CD4-positive, alpha-beta T cell treated with Interleukin-12 subunit alpha and Interleukin-12 subunit beta, for 1 hour (primary cell): ENCODE results near the gene TMSB15A.
A peak's percentile ranks its signal among the peaks of the same experiment; 100 is the strongest.
"Not testable (repeated sequence)": the region's sequence is repeated elsewhere in the genome, so short reads cannot be mapped to it uniquely, and the experiment has no call there.

ENCODE experiments used
- DNase-seq: peaks from one replicate; pipeline ENCODE4 v3.0.0-alpha.2; 2020

Gene TMSB15A

GRCh38 chrX:102515975-102516941 lies at the start of gene TMSB15A:
Gene TMSB15A, minus strand, starts transcription at chrX:102516739.
- DNase-seq, result peak; percentile 50

- DNase-seq, result no peak
Observed at GRCh38 chrX:102560423-102561068, 44.0 kb upstream of the TMSB15A start.

- no peak for DNase-seq
Observed at GRCh38 chrX:102558607-102559006, 42.1 kb upstream of the TMSB15A start.

- DNase-seq, result no peak
Observed at GRCh38 chrX:102548231-102548630, 31.7 kb upstream of the TMSB15A start.

GRCh38 chrX:102546828-102547493 lies 30.4 kb upstream of the TMSB15A start:
- peak; percentile 1 for DNase-seq

GRCh38 chrX:102546175-102546574 lies 29.6 kb upstream of the TMSB15A start:
- DNase-seq, result not testable (repeated sequence)

- DNase-seq, result no peak
Observed at GRCh38 chrX:102535958-102536357, 19.4 kb upstream of the TMSB15A start.

- DNase-seq, result no peak
Observed at GRCh38 chrX:102517326-102517725, 787 bp upstream of the TMSB15A start.

GRCh38 chrX:102514536-102514935 lies 2.0 kb downstream of the TMSB15A start:
- DNase-seq, result no peak

GRCh38 chrX:102498732-102499131 lies 17.8 kb downstream of the TMSB15A start:
- no peak for DNase-seq

GRCh38 chrX:102491766-102492165 lies 24.8 kb downstream of the TMSB15A start:
- DNase-seq, result no peak

- not testable (repeated sequence) for DNase-seq
Observed at GRCh38 chrX:102478765-102479164, 37.8 kb downstream of the TMSB15A start.

GRCh38 chrX:102471762-102472220 lies 44.7 kb downstream of the TMSB15A start, which contains the start of gene TCP11X2:
Gene TCP11X2, minus strand, starts transcription at chrX:102471812.
- DNase-seq, result not testable (repeated sequence)

GRCh38 chrX:102470215-102470614 lies 46.3 kb downstream of the TMSB15A start:
- DNase-seq, result not testable (repeated sequence)
